ENCODE data around the gene GON4L.

GON4L gene

GRCh38 chr1:155892796-155893195, 35.8 kb upstream of the GON4L start:
- Histone ChIP-seq H3K9me3 (ENCODE audit: control insufficient read depth in 1 of 2, low read length in 2 of 2) (no peaks in the 10 kb centered on the region), H3K36me3 (ENCODE audit: control insufficient read depth in 1 of 2, insufficient read depth in 2 of 2, low read length in 2 of 2) (peaks cover 4 to 28% of the 10 kb centered on the region in 2 donors), H3K27me3 (ENCODE audit: low read depth, low read length) (no peaks in the 10 kb centered on the region), H3K4me1 (ENCODE audit: control insufficient read depth in 1 of 2, insufficient read depth in 2 of 2, low read length in 2 of 2) (no peaks in the 10 kb centered on the region), H3K4me3 (ENCODE audit: low read depth in 1 of 2, low read length in 2 of 2) (no peak overlapping the region), H3K27ac (ENCODE audit: low read length) (peak overlapping the region; percentile 62)

- no peak overlapping the region for H3K4me3 ChIP-seq (ENCODE audit: low read depth in 1 of 2, low read length in 2 of 2)
- no peaks in the 10 kb centered on the region for H3K4me1 ChIP-seq (ENCODE audit: control insufficient read depth in 1 of 2, insufficient read depth in 2 of 2, low read length in 2 of 2)
- H3K9me3 ChIP-seq (ENCODE audit: control insufficient read depth in 1 of 2, low read length in 2 of 2) = no peaks in the 10 kb centered on the region
- H3K36me3 ChIP-seq (ENCODE audit: control insufficient read depth in 1 of 2, insufficient read depth in 2 of 2, low read length in 2 of 2) = peaks cover 0 to 17% of the 10 kb centered on the region in 2 donors
- H3K27me3 ChIP-seq (ENCODE audit: low read depth, low read length) = no peaks in the 10 kb centered on the region
- H3K27ac ChIP-seq (ENCODE audit: low read length) = no peak overlapping the region
Measured at GRCh38 chr1:155890251-155890650, 33.2 kb upstream of the GON4L start.

- no peaks in the 10 kb centered on the region for H3K27me3 ChIP-seq (ENCODE audit: low read depth, low read length)
- H3K4me1 ChIP-seq (ENCODE audit: control insufficient read depth in 1 of 2, insufficient read depth in 2 of 2, low read length in 2 of 2) = no peaks in the 10 kb centered on the region
- H3K4me3 ChIP-seq (ENCODE audit: low read depth in 1 of 2, low read length in 2 of 2) = no peak overlapping the region
- peaks cover 0 to 17% of the 10 kb centered on the region in 2 donors for H3K36me3 ChIP-seq (ENCODE audit: control insufficient read depth in 1 of 2, insufficient read depth in 2 of 2, low read length in 2 of 2)
- H3K9me3 ChIP-seq (ENCODE audit: control insufficient read depth in 1 of 2, low read length in 2 of 2) = no peaks in the 10 kb centered on the region
- no peak overlapping the region for H3K27ac ChIP-seq (ENCODE audit: low read length)
Measured at GRCh38 chr1:155889566-155889965, 32.6 kb upstream of the GON4L start.

- no peaks in the 10 kb centered on the region for H3K27me3 ChIP-seq (ENCODE audit: low read depth, low read length)
Measured at GRCh38 chr1:155888481-155888880, 31.5 kb upstream of the GON4L start.

GRCh38 chr1:155884982-155885381, 28.0 kb upstream of the GON4L start:
- Histone ChIP-seq H3K4me3 (ENCODE audit: low read depth in 1 of 2, low read length in 2 of 2) (no peak overlapping the region), H3K4me1 (ENCODE audit: control insufficient read depth in 1 of 2, insufficient read depth in 2 of 2, low read length in 2 of 2) (no peaks in the 10 kb centered on the region), H3K36me3 (ENCODE audit: control insufficient read depth in 1 of 2, insufficient read depth in 2 of 2, low read length in 2 of 2) (peaks cover 4 to 25% of the 10 kb centered on the region in 2 donors), H3K27ac (ENCODE audit: low read length) (no peak overlapping the region), H3K27me3 (ENCODE audit: low read depth, low read length) (no peaks in the 10 kb centered on the region), H3K9me3 (ENCODE audit: control insufficient read depth in 1 of 2, low read length in 2 of 2) (no peaks in the 10 kb centered on the region)

More at GRCh38 chr1:155888481-155888880, 31.5 kb upstream of the GON4L start:
- H3K9me3 ChIP-seq (ENCODE audit: control insufficient read depth in 1 of 2, low read length in 2 of 2) = no peaks in the 10 kb centered on the region
- H3K36me3 ChIP-seq (ENCODE audit: control insufficient read depth in 1 of 2, insufficient read depth in 2 of 2, low read length in 2 of 2) = peaks cover 0 to 16% of the 10 kb centered on the region in 2 donors
- no peak overlapping the region for H3K4me3 ChIP-seq (ENCODE audit: low read depth in 1 of 2, low read length in 2 of 2)
- H3K27ac ChIP-seq (ENCODE audit: low read length) = no peak overlapping the region
- no peaks in the 10 kb centered on the region for H3K4me1 ChIP-seq (ENCODE audit: control insufficient read depth in 1 of 2, insufficient read depth in 2 of 2, low read length in 2 of 2)

GRCh38 chr1:155884031-155884960, 27.3 kb upstream of the GON4L start:
- Histone ChIP-seq H3K27me3 (ENCODE audit: low read depth, low read length) (no peaks in the 10 kb centered on the region), H3K9me3 (ENCODE audit: control insufficient read depth in 1 of 2, low read length in 2 of 2) (no peaks in the 10 kb centered on the region), H3K36me3 (ENCODE audit: control insufficient read depth in 1 of 2, insufficient read depth in 2 of 2, low read length in 2 of 2) (peaks cover 4 to 19% of the 10 kb centered on the region in 2 donors), H3K4me3 (ENCODE audit: low read depth in 1 of 2, low read length in 2 of 2) (no peak overlapping the region), H3K27ac (ENCODE audit: low read length) (no peak overlapping the region), H3K4me1 (ENCODE audit: control insufficient read depth in 1 of 2, insufficient read depth in 2 of 2, low read length in 2 of 2) (no peaks in the 10 kb centered on the region)

- no peak overlapping the region for H3K27ac ChIP-seq (ENCODE audit: low read length)
Measured at GRCh38 chr1:155882766-155883165, 25.8 kb upstream of the GON4L start.

GRCh38 chr1:155882235-155882634, 25.2 kb upstream of the GON4L start:
- H3K36me3 ChIP-seq (ENCODE audit: control insufficient read depth in 1 of 2, insufficient read depth in 2 of 2, low read length in 2 of 2) = peaks cover 4 to 19% of the 10 kb centered on the region in 2 donors
- H3K4me3 ChIP-seq (ENCODE audit: low read depth in 1 of 2, low read length in 2 of 2) = no peak overlapping the region
- no peaks in the 10 kb centered on the region for H3K27me3 ChIP-seq (ENCODE audit: low read depth, low read length)
- H3K9me3 ChIP-seq (ENCODE audit: control insufficient read depth in 1 of 2, low read length in 2 of 2) = no peaks in the 10 kb centered on the region
- no peaks in the 10 kb centered on the region for H3K4me1 ChIP-seq (ENCODE audit: control insufficient read depth in 1 of 2, insufficient read depth in 2 of 2, low read length in 2 of 2)
- no peak overlapping the region for H3K27ac ChIP-seq (ENCODE audit: low read length)

More at GRCh38 chr1:155882766-155883165, 25.8 kb upstream of the GON4L start:
- H3K36me3 ChIP-seq (ENCODE audit: control insufficient read depth in 1 of 2, insufficient read depth in 2 of 2, low read length in 2 of 2) = peaks cover 4 to 19% of the 10 kb centered on the region in 2 donors
- no peaks in the 10 kb centered on the region for H3K9me3 ChIP-seq (ENCODE audit: control insufficient read depth in 1 of 2, low read length in 2 of 2)
- H3K27me3 ChIP-seq (ENCODE audit: low read depth, low read length) = no peaks in the 10 kb centered on the region
- no peaks in the 10 kb centered on the region for H3K4me1 ChIP-seq (ENCODE audit: control insufficient read depth in 1 of 2, insufficient read depth in 2 of 2, low read length in 2 of 2)
- no peak overlapping the region for H3K4me3 ChIP-seq (ENCODE audit: low read depth in 1 of 2, low read length in 2 of 2)

- Histone ChIP-seq H3K9me3 (ENCODE audit: control insufficient read depth in 1 of 2, low read length in 2 of 2) (no peaks in the 10 kb centered on the region), H3K27ac (ENCODE audit: low read length) (no peak overlapping the region), H3K36me3 (ENCODE audit: control insufficient read depth in 1 of 2, insufficient read depth in 2 of 2, low read length in 2 of 2) (peaks cover 4 to 19% of the 10 kb centered on the region in 2 donors), H3K27me3 (ENCODE audit: low read depth, low read length) (no peaks in the 10 kb centered on the region), H3K4me3 (ENCODE audit: low read depth in 1 of 2, low read length in 2 of 2) (no peak overlapping the region), H3K4me1 (ENCODE audit: control insufficient read depth in 1 of 2, insufficient read depth in 2 of 2, low read length in 2 of 2) (no peaks in the 10 kb centered on the region)
Measured at GRCh38 chr1:155880950-155881349, 23.9 kb upstream of the GON4L start.

GRCh38 chr1:155880251-155880650, 23.2 kb upstream of the GON4L start:
- Histone ChIP-seq H3K27ac (ENCODE audit: low read length) (no peak overlapping the region), H3K4me1 (ENCODE audit: control insufficient read depth in 1 of 2, insufficient read depth in 2 of 2, low read length in 2 of 2) (no peaks in the 10 kb centered on the region), H3K9me3 (ENCODE audit: control insufficient read depth in 1 of 2, low read length in 2 of 2) (no peaks in the 10 kb centered on the region), H3K4me3 (ENCODE audit: low read depth in 1 of 2, low read length in 2 of 2) (no peak overlapping the region), H3K27me3 (ENCODE audit: low read depth, low read length) (no peaks in the 10 kb centered on the region), H3K36me3 (ENCODE audit: control insufficient read depth in 1 of 2, insufficient read depth in 2 of 2, low read length in 2 of 2) (peaks cover 4 to 15% of the 10 kb centered on the region in 2 donors)

- Histone ChIP-seq H3K4me1 (ENCODE audit: control insufficient read depth in 1 of 2, insufficient read depth in 2 of 2, low read length in 2 of 2) (no peaks in the 10 kb centered on the region), H3K27ac (ENCODE audit: low read length) (no peak overlapping the region), H3K4me3 (ENCODE audit: low read depth in 1 of 2, low read length in 2 of 2) (no peak overlapping the region), H3K27me3 (ENCODE audit: low read depth, low read length) (no peaks in the 10 kb centered on the region), H3K9me3 (ENCODE audit: control insufficient read depth in 1 of 2, low read length in 2 of 2) (no peaks in the 10 kb centered on the region), H3K36me3 (ENCODE audit: control insufficient read depth in 1 of 2, insufficient read depth in 2 of 2, low read length in 2 of 2) (peaks cover 4 to 15% of the 10 kb centered on the region in 2 donors)
Measured at GRCh38 chr1:155877945-155878344, 20.9 kb upstream of the GON4L start.

Data from muscle layer of duodenum (tissue), 2 donors.